Esophagus squamous epithelium (tissue), 4 donors: Measurements from ENCODE around the gene PSME2.

Experiments
- CTCF ChIP-seq, 6 experiments: fragments of 450-650 bp in 4 of 6; fragments of 200-600 bp in 2 of 6; sonication (generic) in 2 of 6; IDR thresholded peaks; one replicate each; pipeline ENCODE4 v1.5.1; 2016 to 2019; ENCODE audit warnings: antibody characterized with exemption in 6 of 6, mild to moderate bottlenecking in 4 of 6, moderate library complexity in 4 of 6
- POLR2A ChIP-seq, 4 donors: fragments of 450-650 bp; IDR thresholded peaks; one replicate each; pipeline ENCODE4 v1.6.1; 2017; ENCODE audit warnings: antibody characterized with exemption in 4 of 4, mild to moderate bottlenecking in 4 of 4, moderate library complexity in 3 of 4

GRCh38 chr14:24189059-24189375, 42.6 kb upstream of the PSME2 start:
- no peak for TF ChIP-seq POLR2A (IDR thresholded peaks at IDR 0.05)
- TF ChIP-seq CTCF (IDR thresholded peaks at IDR 0.05): no peak
